Esophagus mucosa (tissue), 1 donor: Measurements from ENCODE around the gene SLC16A11. TPM values are rescaled to one million over a fixed set of nuclear protein-coding genes. Genes with fewer than 3 reads are reported as not detected.
"Not testable (repeated sequence)": the region's sequence is repeated elsewhere in the genome, so short reads cannot be mapped to it uniquely, and the experiment has no call there.

Experiments used
- ATAC-seq: fragments of 200-7000 bp; cut with Tn5 transposase; one replicate; pipeline ENCODE4 v1.9.1; 2020
- total RNA-seq: library from RNA; stranded (reverse); gene quantifications from one replicate; pipeline ENCODE4 v1.2.4, GENCODE V29; 2023
- donor health status: DM: yes; HTN: yes; CAD: no.

The SLC16A11 gene
- total RNA-seq, 1 donor from 2014 or later: 0.60 TPM

DNA sequence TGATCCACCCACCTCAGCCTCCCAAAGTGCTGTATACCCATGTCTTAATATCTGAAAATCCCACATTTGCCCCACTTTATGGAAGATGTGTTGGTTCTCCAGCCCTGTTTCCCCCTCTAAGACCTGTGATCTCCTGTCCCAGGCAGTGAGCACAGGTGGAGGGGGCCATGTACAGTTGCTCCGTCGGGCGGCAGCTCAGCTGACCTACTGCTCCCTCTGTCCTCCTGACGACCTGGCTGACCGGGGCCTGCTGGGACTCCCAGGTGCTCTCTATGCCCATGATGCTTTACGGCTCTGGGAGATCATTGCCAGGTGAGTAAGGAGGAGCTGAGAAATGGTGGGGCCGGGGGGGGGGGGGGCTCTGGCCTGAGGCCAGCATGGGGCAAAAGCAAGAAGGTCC lies 38.2 kb downstream of the SLC16A11 start:
- no peak for ATAC-seq

DNA sequence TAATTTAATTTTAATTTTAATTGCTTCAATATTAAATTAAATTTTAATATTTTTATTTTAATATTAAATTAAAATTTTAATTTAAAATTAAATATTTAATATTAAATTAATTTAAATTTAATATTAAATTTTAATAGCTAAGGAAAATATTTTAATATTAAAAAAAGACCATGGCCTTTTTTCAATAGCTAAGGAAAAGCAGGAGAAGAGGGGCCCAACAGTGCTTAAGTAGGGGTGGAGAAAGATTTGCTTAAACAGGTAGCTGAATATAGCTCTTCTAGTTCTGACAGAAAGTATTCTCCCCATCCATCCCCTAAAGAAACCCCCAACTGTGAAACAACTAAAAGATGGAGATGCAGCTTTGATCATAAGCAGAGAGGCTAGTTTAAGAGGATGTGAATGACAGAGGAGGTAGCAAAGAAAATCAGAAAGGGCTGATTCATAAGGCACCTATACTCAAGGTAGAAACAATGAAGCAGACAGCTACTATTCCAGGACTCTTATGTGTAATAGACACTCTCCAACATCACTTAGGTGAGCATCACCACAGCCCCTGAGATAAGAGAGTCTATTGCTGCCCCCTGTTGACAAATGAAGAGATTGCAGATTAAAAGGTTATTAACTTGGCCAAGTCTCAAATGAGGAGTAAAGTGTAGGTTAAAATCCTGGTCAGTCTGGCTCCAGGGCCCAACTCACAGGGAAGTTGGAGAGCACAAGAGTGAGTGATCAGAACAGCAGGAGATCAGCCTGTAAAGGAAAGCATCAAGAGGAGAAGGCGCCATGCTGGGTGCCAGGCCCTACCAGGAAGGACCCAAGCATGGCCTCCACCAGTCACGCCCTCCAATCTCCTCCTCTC lies 39.3 kb downstream of the SLC16A11 start:
- ATAC-seq: peak; percentile 74

DNA sequence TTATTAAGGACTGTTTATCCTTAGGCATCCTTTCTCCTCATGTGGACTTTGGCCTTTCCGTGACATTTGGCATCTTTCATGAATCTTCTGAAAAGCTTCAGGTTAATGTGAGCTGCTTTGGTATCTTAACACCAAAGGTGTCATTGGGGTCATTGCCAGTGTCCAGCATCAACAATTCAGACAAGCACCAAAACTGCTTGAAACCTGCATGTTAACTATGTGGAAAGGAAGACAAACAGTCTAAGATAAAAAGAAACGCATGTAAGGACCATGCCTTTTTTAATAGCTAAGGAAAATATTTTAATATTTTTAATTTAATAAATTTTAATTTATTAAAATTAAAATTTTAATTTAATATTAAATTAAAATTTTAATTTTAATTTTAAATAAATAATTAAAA lies 40.1 kb downstream of the SLC16A11 start:
- ATAC-seq: no peak

DNA sequence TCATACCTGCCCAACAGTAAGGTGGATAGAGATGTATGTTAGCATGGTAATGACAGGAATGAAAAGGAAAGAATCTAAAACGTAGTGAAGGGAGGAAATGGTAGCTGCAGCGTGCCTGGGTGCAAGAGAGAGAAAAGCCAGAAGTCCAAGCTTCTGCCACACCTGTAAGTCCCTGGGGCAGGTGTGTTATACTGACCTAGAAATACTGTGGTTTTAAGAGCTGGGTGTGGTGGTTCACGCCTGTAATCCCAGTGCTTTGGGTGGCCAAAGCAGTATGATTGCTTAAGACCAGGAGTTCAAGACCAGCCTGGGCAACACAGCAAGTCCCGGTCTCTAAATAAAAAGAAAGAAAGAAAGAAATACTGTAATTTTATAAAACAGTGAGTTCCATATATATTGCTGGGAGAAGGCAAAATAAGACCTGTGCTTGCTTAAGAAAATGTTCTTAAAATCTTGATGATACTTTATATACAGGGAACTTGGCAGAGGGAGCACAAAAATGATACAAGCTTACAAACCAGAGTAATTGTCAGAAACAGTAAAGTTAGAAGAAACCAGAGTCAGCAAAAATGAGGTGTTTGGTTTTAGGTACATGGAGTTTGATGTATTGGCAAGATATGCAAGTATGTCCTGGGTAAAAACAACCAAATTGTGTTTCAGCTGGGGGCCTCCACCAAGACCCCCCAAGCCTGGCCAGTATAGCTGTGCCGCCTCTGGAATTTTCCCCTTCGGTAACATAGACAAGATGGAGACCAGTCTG lies 41.4 kb downstream of the SLC16A11 start:
- peak; percentile 12 for ATAC-seq

DNA sequence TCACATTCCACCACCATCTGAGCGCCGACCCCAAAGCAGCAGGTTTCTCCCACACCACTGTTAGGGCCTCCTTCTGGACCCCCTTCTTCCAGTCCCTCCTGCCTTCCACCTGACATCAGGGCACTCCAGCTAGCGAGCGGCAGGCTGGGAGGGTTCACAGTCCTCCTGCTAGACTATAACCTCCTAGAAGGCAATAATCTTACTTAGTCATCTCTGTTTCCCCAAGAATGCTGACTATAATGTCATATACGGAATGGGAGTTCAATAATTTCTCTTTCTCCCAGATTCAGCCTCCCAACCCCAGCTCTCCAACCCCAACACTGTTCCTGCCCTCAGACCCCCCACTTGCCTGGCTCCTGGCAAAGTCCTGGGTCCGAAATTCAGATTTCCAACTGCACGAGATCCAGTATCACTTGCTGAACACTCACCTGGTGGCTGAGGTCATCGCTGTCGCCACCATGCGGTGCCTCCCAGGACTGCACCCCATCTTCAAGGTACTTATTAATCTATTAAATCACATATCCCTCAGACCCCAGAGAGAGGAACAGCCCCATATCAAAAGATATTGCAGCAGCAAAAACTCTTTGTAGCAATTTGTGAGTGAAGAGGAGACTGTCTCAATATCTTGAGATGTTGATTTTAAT lies 42.5 kb downstream of the SLC16A11 start:
- ATAC-seq: peak; percentile 29

DNA sequence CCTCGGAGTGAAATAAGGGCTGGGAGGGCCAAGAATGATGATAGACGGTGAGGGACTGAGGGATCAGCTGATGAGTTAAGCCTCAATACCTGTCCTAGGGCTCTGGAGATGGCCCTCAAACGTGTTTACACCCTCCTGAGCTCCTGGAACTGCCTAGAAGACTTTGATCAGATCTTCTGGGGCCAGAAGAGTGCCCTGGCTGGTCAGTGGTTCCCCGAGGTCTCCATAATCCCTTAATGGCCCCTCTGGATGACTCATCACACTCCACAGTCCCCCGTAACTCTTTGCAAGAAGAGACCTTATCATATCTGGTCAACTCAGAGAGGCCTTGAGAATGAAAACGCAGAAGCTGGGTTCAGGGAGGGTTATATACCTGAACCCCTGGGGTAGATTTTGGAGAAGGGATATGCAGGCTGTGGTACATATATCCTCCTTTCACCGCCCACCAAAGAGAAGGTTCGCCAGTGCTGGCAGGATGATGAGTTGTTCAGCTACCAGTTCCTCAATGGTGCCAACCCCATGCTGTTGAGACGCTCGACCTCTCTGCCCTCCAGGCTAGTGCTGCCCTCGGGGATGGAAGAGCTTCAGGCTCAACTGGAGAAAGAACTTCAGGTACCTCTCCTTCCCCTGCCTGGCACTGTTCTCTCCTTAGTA lies 44.9 kb downstream of the SLC16A11 start:
- ATAC-seq: no peak

DNA sequence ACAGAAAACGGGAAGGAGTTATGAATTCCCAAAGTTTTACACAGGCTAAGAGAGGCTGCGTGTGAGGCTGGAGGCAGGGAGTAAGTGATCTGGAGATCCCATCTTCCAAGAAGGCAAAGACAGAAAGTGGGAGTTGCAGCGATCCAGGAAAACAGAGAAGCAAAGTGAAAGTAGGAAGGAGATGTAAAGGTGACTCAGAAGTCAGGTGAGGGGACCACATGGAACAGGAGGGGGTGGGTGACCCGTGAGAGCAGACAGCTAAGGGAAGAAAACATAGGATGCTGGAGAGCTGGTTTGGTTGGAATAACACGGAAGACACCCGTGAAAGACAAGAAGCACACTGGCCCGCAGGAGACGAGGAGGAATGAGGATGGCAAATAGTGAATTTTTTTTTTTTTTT lies 46.7 kb downstream of the SLC16A11 start:
- ATAC-seq: no peak

DNA sequence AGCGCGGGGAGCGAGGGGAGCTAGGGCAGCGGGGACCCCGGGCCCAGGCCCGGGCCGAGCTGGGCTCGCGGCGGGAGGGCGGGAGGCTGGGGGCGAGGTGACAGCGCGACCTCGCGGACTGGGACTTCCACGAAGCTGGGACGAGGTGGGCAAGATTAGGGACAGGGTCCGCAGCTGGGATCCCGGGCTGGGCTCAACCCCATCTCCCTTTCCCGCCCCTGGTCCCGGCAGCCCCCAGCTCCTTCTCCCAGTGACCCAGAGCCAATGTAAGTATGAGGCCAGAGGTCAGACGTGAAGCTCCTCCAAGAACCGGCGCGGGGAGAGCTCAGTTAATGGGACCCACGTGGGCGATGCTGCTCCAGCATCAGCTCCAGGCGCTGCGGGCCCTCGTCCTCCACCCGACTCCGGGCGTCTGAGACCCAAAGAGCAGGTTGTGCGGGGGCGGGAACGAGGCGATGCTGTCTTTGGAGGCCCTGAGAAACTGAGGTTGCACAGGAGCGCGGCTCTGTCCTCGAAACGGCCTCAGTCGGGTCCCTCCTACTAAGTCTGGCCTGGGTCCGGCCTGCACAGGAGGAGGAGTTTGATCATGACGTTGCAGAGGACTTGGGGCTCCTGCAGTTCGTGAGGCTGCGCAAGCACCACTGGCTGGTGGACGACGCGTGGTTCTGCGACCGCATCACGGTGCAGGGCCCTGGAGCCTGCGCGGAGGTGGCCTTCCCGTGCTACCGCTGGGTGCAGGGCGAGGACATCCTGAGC lies 47.5 kb downstream of the SLC16A11 start:
- peak; percentile 3 for ATAC-seq

DNA sequence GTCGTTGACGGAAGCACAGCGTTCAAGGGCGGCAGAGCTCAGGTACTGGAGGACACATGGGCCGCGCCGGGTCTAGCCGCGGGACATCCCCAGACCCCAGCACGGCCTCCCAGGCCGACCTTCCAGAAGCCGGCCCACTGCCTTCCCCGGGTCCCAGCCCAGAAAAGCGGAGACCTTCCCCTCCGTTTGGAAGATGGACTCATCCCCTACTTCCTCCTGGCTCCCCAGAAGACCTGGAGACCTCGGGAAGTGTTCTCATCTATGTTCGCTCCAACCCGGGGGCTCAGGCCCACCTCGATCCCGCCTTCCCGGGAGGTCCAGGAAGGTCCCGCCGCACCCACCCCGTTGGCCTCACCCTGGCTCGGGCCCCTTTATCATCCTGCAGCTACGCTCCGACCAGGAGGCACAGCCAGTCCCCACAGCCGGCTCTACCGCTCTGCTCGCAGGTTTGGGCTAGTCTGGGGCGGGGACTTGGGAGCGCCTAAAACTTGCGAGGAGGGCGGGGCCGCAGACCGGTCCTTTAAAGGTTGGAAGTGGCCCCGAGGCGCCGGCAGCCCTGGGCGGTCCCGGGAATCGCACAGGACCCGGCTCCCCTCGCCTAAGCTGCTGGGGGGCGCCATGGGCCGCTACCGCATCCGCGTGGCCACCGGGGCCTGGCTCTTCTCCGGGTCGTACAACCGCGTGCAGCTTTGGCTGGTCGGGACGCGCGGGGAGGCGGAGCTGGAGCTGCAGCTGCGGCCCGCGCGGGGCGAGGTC lies 48.2 kb downstream of the SLC16A11 start, which contains the start of gene ALOX12:
Gene ALOX12, plus strand, starts transcription at position 550 of the 756 bp plus-strand sequence. Its CDS starts 69 bp downstream, at position 619.
- peak; percentile 95 for ATAC-seq

DNA sequence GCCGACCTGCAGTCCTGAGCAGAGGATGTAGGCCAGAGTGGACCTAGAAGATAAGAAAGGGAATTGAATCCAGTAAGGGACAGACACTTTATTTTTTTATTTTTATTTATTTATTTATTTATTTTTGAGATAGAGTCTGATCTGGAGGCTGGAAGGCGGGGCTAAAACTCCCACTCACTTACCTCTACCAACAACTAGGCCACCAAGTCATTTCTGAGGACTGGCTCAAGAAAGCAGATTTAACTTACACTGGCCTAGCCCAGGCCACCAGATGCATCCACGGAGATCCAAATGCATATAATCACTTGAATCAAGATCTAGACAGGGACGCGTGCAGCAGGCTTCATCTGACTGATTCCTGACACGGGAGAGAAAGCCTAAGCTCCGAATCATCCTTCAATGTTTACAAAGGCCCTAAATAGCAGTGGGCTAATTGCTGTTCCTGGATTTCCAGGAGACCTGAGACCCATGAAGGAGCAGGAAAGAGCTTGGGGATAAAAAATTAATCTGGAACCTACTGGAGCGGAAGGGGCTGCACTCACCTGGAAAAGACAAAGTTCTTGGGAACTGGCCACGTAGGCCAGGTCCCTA lies 49.1 kb downstream of the SLC16A11 start:
- no peak for ATAC-seq

DNA sequence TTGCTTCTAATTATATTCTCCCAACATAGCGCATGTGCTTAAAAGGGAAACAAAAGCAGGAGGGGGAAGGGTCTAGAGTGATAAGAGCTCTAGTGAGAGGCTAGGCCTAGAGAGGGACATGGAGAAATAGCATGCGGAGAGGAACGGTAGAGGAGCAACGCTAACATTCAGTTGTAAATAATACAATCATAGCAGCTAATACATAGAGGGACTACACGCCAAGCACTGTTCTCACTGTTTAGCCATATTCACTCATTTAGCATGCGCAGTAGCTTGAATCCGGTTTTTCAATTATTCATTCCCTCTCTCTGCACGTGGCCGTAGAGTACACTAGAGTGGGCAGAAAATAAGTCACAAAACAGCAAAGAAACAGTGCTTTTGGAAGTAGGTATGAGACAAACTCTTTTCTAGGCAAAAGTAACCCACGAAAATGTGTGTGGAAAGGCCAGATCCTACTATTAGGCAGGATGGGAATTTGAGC lies 49.7 kb downstream of the SLC16A11 start:
- ATAC-seq: no peak

DNA sequence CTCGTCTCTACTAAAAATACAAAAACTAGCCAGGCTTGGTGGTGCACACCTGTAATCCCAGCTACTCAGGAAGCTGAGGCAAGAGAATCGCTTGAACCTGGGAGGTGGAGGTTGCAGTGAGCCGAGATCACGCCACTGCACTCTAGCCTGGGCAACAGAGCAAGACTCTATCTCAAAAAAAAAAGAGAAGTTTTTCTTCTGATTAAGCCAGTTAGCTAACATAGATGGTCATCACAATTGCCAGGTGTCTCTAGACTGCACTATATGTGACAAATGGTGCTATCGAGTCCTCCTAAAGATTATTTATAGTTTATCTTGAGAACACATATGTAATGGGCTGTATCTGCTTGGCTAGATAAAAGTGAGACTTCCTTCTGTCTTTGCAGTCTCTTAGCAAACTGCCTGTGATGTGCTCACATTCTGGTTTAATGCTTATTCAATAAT lies 50.3 kb downstream of the SLC16A11 start:
- ATAC-seq: not testable (repeated sequence)

Other genes starting within 250 kb of the SLC16A11 start
- not detected for gene TEKT1, start 212.4 kb downstream of the SLC16A11 start, total RNA-seq
- gene ALOX12, start 48.0 kb downstream of the SLC16A11 start, total RNA-seq: 16.9 TPM
- 126 TPM for gene RNASEK, start 31.5 kb downstream of the SLC16A11 start, total RNA-seq
- 3.7 TPM for gene BCL6B, start 21.0 kb downstream of the SLC16A11 start, total RNA-seq
- 11.8 TPM for gene SLC16A13, start 8.1 kb downstream of the SLC16A11 start, total RNA-seq
- gene CLEC10A, start 36.2 kb upstream of the SLC16A11 start, total RNA-seq: 0.92 TPM
- 0.24 TPM for gene ASGR2, start 70.7 kb upstream of the SLC16A11 start, total RNA-seq
- gene ASGR1, start 135.3 kb upstream of the SLC16A11 start, total RNA-seq: 1.00 TPM
- gene DLG4, start 175.7 kb upstream of the SLC16A11 start, total RNA-seq: 3.1 TPM
- gene ACADVL, start 175.8 kb upstream of the SLC16A11 start, total RNA-seq: 311 TPM
- 32.7 TPM for gene DVL2, start 190.4 kb upstream of the SLC16A11 start, total RNA-seq
- gene PHF23, start 195.4 kb upstream of the SLC16A11 start, total RNA-seq: 33.6 TPM
- 268 TPM for gene GABARAP, start 198.4 kb upstream of the SLC16A11 start, total RNA-seq
- gene CTDNEP1, start 207.6 kb upstream of the SLC16A11 start, total RNA-seq: 87.6 TPM
- 40.3 TPM for gene ELP5, start 208.1 kb upstream of the SLC16A11 start, total RNA-seq
- gene CLDN7, start 218.4 kb upstream of the SLC16A11 start, total RNA-seq: 279 TPM
- 0.68 TPM for gene SLC2A4, start 237.6 kb upstream of the SLC16A11 start, total RNA-seq